Stimulated activated CD4-positive, alpha-beta T cell treated with anti-CD3 and anti-CD28 coated beads, Interleukin-4, amount 100 ng/mL, for 1 hour (primary cell): Measurements from ENCODE around the gene VAT1.

Experiments used
- DNase-seq: peaks from one replicate; pipeline ENCODE4 v3.0.0-alpha.2; 2020

The VAT1 gene

DNA sequence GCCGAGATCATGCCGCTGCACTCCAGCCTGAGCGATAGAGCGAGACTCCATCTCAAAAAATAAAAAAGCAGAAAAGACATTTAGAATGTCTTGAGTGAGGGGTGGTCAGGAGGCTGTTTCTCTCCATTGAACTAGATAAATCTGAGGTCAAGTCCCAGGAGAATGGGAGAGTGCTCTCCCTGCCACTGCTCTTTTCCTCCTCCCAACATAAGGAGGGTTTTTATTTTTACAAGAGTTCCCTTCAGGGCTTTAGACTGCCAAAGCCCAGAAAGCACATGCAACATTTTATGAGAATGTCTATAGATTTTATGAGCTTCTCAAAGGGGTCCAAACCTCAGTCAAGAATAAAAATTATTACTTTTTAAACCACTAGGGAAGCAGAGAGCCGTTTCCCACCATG, 4.4 kb upstream of the VAT1 start:
- DNase-seq: no peak

DNA sequence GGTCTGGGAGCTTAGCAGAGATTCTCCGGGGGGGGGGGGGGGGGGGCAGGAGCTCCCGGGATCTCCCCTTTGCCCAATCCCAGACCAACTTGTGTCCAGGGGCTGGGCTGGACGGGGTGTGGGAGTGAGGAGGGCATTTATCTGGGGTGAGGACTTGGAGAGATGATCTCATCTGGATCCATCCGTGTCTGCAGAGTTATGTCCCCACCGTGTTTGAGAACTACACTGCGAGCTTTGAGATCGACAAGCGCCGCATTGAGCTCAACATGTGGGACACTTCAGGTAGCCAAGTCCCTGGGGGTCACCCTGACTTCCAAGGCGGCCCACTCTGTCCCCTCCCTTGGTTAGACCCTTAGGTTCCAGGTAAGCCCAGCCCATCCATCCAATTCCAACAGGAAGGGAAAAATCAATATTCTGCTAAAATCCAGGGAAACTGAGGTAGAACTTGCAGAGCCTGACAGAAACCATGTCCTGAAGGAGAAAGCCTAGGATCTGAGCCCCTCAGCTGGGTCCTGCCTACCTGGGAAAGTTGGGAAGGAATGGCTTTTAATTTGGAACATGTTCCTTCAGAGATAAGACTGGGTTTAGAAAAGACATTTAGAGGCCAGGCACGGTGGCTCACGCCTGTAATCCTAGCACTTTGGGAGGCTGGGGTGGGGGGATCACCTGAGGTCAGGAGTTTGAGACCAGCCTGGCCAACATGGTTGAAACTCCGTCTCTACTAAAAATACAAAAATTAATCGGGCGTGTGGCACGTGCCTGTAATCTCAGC, 3.8 kb upstream of the VAT1 start:
- no peak for DNase-seq

- DNase-seq: no peak
These were observed 3.1 kb upstream of the VAT1 start for GRCh38 chr17:43025290-43025657.

DNA sequence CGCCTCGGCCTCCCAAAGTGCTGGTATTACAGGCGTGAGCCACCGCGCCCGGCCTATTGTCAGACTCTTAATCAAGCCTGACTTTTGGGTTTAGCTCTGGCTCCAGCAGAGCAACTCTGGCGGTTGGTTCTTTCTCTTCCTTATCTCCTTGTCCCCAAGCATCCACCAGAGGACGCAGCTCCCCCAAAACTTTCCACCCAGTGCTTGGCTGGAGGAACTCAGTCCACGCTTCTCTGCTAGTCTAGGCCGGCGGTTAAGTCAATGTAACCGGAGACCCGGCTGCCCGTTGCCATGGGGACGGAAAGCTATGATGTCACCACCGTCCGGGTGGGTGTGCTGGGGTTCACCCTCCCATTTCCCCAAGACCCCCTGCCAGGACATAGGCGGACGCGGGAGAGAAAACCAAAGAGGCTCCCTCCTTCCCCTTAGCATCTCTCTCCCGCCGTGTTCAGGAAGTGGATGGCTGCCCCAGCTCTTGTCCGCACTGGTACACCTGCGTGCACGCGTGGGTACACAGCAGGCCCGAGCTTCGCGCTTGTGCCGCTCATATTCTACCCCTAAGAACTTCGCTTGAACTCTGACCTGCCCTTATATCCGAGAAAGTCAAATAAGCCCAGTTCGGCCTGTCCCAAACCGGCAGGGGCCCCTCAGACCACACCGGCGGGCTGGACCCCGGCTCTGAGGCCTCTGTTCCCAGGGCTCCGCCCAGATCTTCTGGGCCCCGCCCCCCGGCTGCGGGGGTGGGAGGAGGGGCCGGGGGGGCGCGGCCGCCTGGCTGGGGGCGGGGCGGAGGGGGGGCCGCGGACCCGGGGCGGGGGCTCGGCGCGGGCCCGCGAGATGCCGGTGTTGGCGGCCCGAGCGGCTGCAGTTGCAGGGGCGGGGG, 2.5 kb upstream of the VAT1 start, which contains the start of gene RND2:
RND2 (plus strand) TSS at position 825 of the 883 bp plus-strand sequence. CDS start 117 bp downstream, outside the sequence.
- DNase-seq: peak; percentile 74

- DNase-seq: peak; percentile 39
These were observed 1.1 kb downstream of the VAT1 start for GRCh38 chr17:43020789-43021740.

GRCh38 chr17:43020030-43020621, 2.1 kb downstream of the VAT1 start:
- no peak for DNase-seq

DNA sequence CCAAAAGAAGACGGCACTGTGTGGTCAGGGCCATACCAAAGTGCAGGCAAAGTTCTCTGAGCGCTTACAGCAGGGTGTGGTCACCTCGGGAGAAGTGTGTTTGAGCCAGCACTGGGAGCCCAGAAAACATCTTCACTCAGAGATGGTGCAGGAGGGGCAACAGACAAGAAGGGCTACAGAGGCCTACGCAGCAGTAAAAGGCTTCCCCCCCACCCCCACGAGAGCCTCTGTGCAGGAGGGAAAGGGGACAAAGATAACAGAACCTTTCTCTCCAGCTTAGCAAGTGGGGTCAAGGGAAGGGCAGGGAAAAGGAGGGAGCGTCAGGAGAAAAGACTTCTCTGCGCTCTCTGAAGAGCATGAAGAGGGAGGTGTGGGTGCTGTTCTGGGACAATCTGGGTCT, 2.8 kb downstream of the VAT1 start:
- no peak for DNase-seq

DNA sequence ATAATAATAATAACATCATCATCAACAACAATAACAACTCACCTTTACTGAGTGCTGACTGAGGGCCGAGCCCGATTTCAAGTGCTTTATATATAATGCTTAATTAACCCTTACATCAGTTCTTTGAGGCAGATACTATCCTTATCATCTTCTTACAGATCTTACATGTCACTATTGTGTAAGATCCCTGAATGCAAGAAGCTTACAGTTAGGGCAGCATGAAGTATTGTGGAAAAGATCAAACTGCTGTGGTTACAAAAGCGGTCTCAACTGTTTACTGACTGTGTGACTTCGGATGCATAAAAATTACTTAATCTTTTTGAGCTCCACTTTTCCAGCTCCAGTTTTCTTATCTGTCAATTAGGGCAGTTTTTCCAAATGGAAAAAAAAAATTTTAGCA, 3.3 kb downstream of the VAT1 start:
- DNase-seq: no peak

GRCh38 chr17:43018008-43018853, 4.0 kb downstream of the VAT1 start:
- no peak for DNase-seq

- no peak for DNase-seq
These were observed 6.0 kb downstream of the VAT1 start for GRCh38 chr17:43016216-43016615.

- DNase-seq: no peak
These were observed 6.6 kb downstream of the VAT1 start for GRCh38 chr17:43015579-43015978.

GRCh38 chr17:43014649-43015542, 7.3 kb downstream of the VAT1 start:
- DNase-seq: no peak

DNA sequence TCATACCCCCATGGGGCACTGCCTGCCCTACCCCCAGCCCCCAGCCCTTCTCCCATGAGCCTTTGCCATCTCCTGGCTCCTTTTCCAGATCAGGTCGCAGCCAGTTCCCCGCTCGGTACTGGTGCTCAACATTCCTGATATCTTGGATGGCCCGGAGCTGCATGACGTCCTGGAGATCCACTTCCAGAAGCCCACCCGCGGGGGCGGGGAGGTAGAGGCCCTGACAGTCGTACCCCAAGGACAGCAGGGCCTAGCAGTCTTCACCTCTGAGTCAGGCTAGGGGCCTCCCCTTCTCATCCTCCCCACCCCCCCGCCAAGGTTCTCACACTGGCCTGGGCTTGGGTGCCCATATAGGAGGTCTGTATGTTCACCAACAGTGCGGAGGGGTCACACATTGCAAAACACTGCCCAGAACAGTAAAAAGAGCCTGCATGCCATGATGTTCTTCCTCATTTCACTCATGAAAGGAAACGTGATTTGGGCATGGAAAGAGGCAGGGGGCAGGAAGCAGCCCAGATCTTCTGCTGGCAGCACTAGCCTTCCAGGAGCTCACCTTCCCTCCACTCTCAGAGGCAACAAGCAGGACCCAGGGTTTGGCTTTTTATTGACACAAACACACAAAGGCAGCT, 8.1 kb downstream of the VAT1 start:
- no peak for DNase-seq

GRCh38 chr17:43013296-43013695, 8.9 kb downstream of the VAT1 start:
- DNase-seq: no peak

GRCh38 chr17:43011728-43012472, 10.3 kb downstream of the VAT1 start:
- DNase-seq: no peak

DNA sequence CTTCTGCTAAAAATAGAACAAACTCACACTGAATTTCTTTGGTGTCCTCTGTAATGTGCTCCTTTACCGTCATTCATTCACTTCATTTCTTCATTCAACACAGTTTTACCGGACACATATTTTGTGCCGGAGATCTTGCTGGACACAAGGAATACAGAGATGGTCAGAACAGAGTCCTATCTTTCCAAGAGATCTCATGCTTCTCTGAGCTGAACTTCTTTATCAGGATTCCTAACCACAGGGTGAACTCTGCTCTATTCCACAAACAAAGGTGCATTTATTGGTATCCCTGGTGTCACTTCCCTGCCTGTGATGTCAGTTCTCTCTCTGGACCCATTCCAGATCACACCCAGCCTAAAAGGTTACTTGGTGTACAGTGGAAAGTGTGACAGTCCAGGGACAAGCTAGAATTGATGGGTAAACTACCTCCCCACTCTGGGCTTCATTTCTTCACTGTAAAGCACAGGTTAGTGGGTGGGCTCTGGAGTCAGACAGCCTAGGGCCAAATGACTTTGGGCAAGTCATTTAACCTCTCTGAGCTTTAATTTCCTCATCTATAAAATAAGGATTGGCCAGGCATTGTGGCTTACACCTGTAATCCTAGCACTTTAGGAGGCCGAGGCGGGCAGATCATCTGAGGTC, 11.4 kb downstream of the VAT1 start:
- DNase-seq: no peak

- DNase-seq: peak; percentile 84
These were observed 15.3 kb downstream of the VAT1 start, which contains the start of gene IFI35 for GRCh38 chr17:43006639-43007551. TSS of gene IFI35 (plus strand) at chr17:43006784. CDS start at chr17:43006948, 164 bp downstream.
